Measurements from ENCODE around the gene CHKB.

GRCh38 chr22:50577987-50578775, 4.5 kb downstream of the CHKB start, which contains the start of gene CPT1B:
- TF ChIP-seq SUZ12 (IDR thresholded peaks at IDR 0.05; ENCODE audit: extremely low read depth, insufficient read depth, insufficient read length) (no peak), YY1 (IDR thresholded peaks at IDR 0.05; ENCODE audit: insufficient read depth, insufficient read length) (no peak), ZNF274 (IDR thresholded peaks at IDR 0.05; ENCODE audit: low read depth, low read length) (no peak)
